ENCODE measurements around the gene AP4B1.

AP4B1 gene

GRCh38 chr1:113850127-113850796, 54.3 kb downstream of the AP4B1 start:
- Histone ChIP-seq H3K27ac (no peak overlapping the region), H3K36me3 (no peaks in the 10 kb centered on the region), H3K4me3 (ENCODE audit: low read depth, low read length) (no peak overlapping the region), H3K9me3 (ENCODE audit: severe bottlenecking) (no peaks in the 10 kb centered on the region), H3K27me3 (ENCODE audit: insufficient read depth, low read depth, severe bottlenecking) (no peaks in the 10 kb centered on the region)
- DNase-seq: no peak
- TF ChIP-seq, protein P1, sequence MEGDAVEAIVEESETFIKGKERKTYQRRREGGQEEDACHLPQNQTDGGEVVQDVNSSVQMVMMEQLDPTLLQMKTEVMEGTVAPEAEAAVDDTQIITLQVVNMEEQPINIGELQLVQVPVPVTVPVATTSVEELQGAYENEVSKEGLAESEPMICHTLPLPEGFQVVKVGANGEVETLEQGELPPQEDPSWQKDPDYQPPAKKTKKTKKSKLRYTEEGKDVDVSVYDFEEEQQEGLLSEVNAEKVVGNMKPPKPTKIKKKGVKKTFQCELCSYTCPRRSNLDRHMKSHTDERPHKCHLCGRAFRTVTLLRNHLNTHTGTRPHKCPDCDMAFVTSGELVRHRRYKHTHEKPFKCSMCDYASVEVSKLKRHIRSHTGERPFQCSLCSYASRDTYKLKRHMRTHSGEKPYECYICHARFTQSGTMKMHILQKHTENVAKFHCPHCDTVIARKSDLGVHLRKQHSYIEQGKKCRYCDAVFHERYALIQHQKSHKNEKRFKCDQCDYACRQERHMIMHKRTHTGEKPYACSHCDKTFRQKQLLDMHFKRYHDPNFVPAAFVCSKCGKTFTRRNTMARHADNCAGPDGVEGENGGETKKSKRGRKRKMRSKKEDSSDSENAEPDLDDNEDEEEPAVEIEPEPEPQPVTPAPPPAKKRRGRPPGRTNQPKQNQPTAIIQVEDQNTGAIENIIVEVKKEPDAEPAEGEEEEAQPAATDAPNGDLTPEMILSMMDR (IDR thresholded peaks at IDR 0.05; ENCODE audit: low read depth, low read length): no peak

DNA sequence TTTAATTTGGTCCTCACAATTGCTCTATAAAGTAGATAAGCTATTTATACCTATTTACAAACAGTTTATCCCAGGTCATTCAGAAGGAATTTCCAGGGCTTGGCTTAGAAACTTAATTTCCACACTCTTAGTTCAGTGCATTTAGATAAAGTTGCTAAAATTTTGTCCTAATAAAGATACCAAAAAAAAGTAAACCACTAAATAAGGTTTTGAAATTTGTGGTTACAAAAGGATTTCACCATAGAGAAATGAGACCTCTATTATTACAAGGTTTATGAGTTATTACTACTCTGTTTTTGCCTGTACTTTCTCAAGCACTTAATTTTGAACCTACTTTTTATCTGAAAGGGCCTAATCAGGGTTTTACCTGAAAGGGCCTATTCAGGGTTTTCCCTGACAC, 55.5 kb downstream of the AP4B1 start:
- Histone ChIP-seq H3K27me3 (ENCODE audit: insufficient read depth, low read depth, severe bottlenecking) (no peaks in the 10 kb centered on the region), H3K9me3 (ENCODE audit: severe bottlenecking) (no peaks in the 10 kb centered on the region), H3K27ac (no peak overlapping the region), H3K4me3 (ENCODE audit: low read depth, low read length) (no peak overlapping the region), H3K36me3 (no peaks in the 10 kb centered on the region)
- TF ChIP-seq, protein P1 (IDR thresholded peaks at IDR 0.05; ENCODE audit: low read depth, low read length): no peak
- no peak for DNase-seq

DNA sequence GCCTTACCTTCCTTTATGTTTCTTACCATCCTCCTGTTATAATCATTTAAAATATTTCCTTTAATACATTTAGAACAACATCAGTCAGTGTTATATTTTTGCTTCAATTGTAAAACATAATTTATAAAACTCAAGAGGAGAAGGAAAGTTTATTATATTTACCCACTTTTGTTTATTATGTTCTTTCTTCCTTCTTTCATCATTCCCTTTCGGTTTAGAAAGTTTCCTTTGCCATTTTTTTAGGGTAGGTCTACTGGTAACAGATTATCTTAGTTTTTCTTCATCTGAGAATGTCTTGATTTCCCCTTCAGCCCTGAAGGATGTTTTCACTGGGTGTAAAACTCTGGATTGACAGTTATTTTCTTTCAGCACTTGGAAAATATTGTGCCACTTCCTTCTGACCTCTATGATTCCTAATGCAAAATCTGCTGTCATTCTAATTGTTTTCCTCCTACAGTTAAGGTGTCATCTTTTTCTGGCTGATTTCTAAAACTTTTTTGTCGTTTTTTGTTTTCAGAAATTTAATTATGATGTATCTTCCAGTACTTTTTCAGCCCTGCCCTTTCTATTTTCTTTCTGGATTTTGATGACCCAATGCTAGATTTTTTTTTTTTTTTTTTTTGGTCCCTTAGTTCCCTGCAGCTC, 58.1 kb downstream of the AP4B1 start:
- Histone ChIP-seq H3K27me3 (ENCODE audit: insufficient read depth, low read depth, severe bottlenecking) (no peaks in the 10 kb centered on the region), H3K36me3 (no peaks in the 10 kb centered on the region), H3K9me3 (ENCODE audit: severe bottlenecking) (no peaks in the 10 kb centered on the region), H3K27ac (no peak overlapping the region), H3K4me3 (ENCODE audit: low read depth, low read length) (no peak overlapping the region)
- TF ChIP-seq, protein P1 (IDR thresholded peaks at IDR 0.05; ENCODE audit: low read depth, low read length): no peak
- no peak for DNase-seq

Data from WERI-Rb-1 (cell line).